Hypothalamus (tissue), 51 donors: ENCODE results near the gene LETMD1.

Experiments
- DNase-seq, 51 donors: peaks; one replicate each; lab custom pipeline; 2025; lab: John Stamatoyannopoulos, UW

Gene LETMD1

GRCh38 chr12:51025338-51025835 lies 22.7 kb upstream of the LETMD1 start:
- DNase-seq = peak in 5 of 51 donors; percentile 49 to 83 (median 67)

- DNase-seq = peak; percentile 61 to 98 (median 93)
These were observed 22.1 kb upstream of the LETMD1 start, which contains the start of gene SLC11A2 for GRCh38 chr12:51025836-51026638. TSS of gene SLC11A2 (minus strand) at chr12:51026384. CDS start at chr12:51010728, 15,656 bp downstream.

- DNase-seq = no peak
These were observed 20.7 kb upstream of the LETMD1 start for GRCh38 chr12:51027342-51027835.

- peak in 12 of 51 donors; percentile 6 to 43 (median 24) for DNase-seq
These were observed 19.9 kb upstream of the LETMD1 start for GRCh38 chr12:51028126-51028812.

- DNase-seq = no peak
These were observed 19.3 kb upstream of the LETMD1 start for GRCh38 chr12:51028813-51029150.

GRCh38 chr12:51033048-51033447 lies 15.1 kb upstream of the LETMD1 start:
- DNase-seq = no peak

GRCh38 chr12:51033457-51034089 lies 14.6 kb upstream of the LETMD1 start:
- DNase-seq = no peak

GRCh38 chr12:51036279-51036678 lies 11.8 kb upstream of the LETMD1 start:
- DNase-seq = no peak

- DNase-seq = peak in 1 of 51 donors; percentile 2
These were observed 629 bp downstream of the LETMD1 start for GRCh38 chr12:51048661-51049251.

- DNase-seq = no peak
These were observed 1.4 kb downstream of the LETMD1 start for GRCh38 chr12:51049525-51049924.

GRCh38 chr12:51051787-51052186 lies 3.7 kb downstream of the LETMD1 start:
- no peak for DNase-seq

- no peak for DNase-seq
These were observed 6.9 kb downstream of the LETMD1 start for GRCh38 chr12:51055060-51055459.

- no peak for DNase-seq
These were observed 8.1 kb downstream of the LETMD1 start for GRCh38 chr12:51056242-51056641.

GRCh38 chr12:51059086-51059485 lies 11.0 kb downstream of the LETMD1 start:
- no peak for DNase-seq

- no peak for DNase-seq
These were observed 14.7 kb downstream of the LETMD1 start for GRCh38 chr12:51062631-51063397.

GRCh38 chr12:51065530-51065929 lies 17.4 kb downstream of the LETMD1 start:
- DNase-seq = no peak

GRCh38 chr12:51067229-51067628 lies 19.1 kb downstream of the LETMD1 start:
- DNase-seq = no peak

GRCh38 chr12:51067771-51068170 lies 19.6 kb downstream of the LETMD1 start:
- DNase-seq = no peak

GRCh38 chr12:51070004-51070403 lies 21.9 kb downstream of the LETMD1 start:
- DNase-seq = no peak

- DNase-seq = no peak
These were observed 23.5 kb downstream of the LETMD1 start for GRCh38 chr12:51071663-51072062.
